ENCODE data around the gene PTTG1IP2. TPM values are rescaled to one million over a fixed set of nuclear protein-coding genes. Genes with fewer than 3 reads are reported as not detected.

PTTG1IP2 gene
- total and polyA plus RNA-seq, 2 experiments from 2014 or later: not detected

DNA sequence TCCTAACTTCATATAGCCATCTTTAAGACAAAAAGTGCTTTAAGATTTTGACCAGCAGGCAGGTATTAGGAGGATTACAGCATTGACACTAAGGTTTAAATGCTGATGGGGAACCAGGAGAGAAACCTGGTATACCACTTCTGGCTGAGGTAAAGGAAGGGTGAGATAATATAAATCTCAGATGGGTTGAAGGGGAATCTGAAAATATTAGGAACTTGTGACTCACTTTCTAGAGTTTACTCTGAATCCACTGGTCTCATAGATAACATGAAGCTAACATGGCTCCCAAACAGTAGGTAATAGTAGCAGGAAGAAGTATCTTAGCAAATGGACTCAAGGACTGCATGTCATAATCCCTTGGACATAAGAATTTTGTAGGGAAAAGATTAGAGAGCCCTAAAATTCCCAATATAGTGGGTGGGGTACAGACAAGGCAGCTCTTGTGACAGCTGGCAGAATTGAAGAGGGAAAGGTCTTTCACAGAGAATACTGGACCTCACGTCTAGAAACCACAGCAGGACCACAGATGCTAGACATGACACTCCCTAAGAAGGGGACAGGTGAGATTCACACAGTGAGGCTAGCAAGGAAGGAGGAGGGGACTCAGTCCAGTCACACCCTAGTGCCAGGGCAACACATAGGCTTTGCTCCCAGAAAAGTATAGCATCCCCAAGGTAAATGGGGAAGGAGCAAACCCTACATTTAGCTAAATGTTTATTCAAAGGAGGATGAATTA, 3.5 kb downstream of the PTTG1IP2 start:
- Histone ChIP-seq H3K79me2 (replicated peaks; ENCODE audit: insufficient read depth) (no peaks in the 10 kb centered on the region), H3K4me3 (no peak overlapping the region), H3F3A (replicated peaks; ENCODE audit: low read depth) (no peaks in the 10 kb centered on the region), H3K4me2 (no peak overlapping the region), H3K27ac (ENCODE audit: low read depth) (no peak overlapping the region), H2AFZ (no peak overlapping the region), H3K4me1 (ENCODE audit: insufficient read depth) (no peaks in the 10 kb centered on the region), H3K27me3 (ENCODE audit: insufficient read depth) (no peaks in the 10 kb centered on the region), H3K36me3 (ENCODE audit: insufficient read depth) (no peaks in the 10 kb centered on the region), H3K9me2 (ENCODE audit: insufficient read depth) (peaks cover 6% of the 10 kb centered on the region; the same call in 1 of the 2 replicates), H4K20me1 (replicated peaks; ENCODE audit: insufficient read depth) (no peaks in the 10 kb centered on the region)
- Mint-ChIP-seq H3K4me1 (no peaks in the 10 kb centered on the region; the same call in 2 of the 3 replicates), H3K9me3 (no peaks in the 10 kb centered on the region), H3K27ac (no peak overlapping the region), H3K27me3 (ENCODE audit: insufficient read depth, low read depth, poor library complexity) (peaks cover 1% of the 10 kb centered on the region), H3K4me3 (no peak overlapping the region), H3K36me3 (ENCODE audit: low read depth) (no peaks in the 10 kb centered on the region)
- no peak for ATAC-seq
- DNase-seq (ENCODE audit: low spot score): no peak
- TF ChIP-seq ZNF331 (CRISPR knock-in tag; IDR thresholded peaks at IDR 0.05; ENCODE audit: low read depth): no peak
- no peak for TF ChIP-seq EZH2phosphoT487 (IDR thresholded peaks at IDR 0.05; ENCODE audit: unreplicated experiment)
- TF ChIP-seq, protein P1, sequence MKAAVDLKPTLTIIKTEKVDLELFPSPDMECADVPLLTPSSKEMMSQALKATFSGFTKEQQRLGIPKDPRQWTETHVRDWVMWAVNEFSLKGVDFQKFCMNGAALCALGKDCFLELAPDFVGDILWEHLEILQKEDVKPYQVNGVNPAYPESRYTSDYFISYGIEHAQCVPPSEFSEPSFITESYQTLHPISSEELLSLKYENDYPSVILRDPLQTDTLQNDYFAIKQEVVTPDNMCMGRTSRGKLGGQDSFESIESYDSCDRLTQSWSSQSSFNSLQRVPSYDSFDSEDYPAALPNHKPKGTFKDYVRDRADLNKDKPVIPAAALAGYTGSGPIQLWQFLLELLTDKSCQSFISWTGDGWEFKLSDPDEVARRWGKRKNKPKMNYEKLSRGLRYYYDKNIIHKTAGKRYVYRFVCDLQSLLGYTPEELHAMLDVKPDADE (IDR thresholded peaks at IDR 0.05): no peak
- TF ChIP-seq, protein P2, sequence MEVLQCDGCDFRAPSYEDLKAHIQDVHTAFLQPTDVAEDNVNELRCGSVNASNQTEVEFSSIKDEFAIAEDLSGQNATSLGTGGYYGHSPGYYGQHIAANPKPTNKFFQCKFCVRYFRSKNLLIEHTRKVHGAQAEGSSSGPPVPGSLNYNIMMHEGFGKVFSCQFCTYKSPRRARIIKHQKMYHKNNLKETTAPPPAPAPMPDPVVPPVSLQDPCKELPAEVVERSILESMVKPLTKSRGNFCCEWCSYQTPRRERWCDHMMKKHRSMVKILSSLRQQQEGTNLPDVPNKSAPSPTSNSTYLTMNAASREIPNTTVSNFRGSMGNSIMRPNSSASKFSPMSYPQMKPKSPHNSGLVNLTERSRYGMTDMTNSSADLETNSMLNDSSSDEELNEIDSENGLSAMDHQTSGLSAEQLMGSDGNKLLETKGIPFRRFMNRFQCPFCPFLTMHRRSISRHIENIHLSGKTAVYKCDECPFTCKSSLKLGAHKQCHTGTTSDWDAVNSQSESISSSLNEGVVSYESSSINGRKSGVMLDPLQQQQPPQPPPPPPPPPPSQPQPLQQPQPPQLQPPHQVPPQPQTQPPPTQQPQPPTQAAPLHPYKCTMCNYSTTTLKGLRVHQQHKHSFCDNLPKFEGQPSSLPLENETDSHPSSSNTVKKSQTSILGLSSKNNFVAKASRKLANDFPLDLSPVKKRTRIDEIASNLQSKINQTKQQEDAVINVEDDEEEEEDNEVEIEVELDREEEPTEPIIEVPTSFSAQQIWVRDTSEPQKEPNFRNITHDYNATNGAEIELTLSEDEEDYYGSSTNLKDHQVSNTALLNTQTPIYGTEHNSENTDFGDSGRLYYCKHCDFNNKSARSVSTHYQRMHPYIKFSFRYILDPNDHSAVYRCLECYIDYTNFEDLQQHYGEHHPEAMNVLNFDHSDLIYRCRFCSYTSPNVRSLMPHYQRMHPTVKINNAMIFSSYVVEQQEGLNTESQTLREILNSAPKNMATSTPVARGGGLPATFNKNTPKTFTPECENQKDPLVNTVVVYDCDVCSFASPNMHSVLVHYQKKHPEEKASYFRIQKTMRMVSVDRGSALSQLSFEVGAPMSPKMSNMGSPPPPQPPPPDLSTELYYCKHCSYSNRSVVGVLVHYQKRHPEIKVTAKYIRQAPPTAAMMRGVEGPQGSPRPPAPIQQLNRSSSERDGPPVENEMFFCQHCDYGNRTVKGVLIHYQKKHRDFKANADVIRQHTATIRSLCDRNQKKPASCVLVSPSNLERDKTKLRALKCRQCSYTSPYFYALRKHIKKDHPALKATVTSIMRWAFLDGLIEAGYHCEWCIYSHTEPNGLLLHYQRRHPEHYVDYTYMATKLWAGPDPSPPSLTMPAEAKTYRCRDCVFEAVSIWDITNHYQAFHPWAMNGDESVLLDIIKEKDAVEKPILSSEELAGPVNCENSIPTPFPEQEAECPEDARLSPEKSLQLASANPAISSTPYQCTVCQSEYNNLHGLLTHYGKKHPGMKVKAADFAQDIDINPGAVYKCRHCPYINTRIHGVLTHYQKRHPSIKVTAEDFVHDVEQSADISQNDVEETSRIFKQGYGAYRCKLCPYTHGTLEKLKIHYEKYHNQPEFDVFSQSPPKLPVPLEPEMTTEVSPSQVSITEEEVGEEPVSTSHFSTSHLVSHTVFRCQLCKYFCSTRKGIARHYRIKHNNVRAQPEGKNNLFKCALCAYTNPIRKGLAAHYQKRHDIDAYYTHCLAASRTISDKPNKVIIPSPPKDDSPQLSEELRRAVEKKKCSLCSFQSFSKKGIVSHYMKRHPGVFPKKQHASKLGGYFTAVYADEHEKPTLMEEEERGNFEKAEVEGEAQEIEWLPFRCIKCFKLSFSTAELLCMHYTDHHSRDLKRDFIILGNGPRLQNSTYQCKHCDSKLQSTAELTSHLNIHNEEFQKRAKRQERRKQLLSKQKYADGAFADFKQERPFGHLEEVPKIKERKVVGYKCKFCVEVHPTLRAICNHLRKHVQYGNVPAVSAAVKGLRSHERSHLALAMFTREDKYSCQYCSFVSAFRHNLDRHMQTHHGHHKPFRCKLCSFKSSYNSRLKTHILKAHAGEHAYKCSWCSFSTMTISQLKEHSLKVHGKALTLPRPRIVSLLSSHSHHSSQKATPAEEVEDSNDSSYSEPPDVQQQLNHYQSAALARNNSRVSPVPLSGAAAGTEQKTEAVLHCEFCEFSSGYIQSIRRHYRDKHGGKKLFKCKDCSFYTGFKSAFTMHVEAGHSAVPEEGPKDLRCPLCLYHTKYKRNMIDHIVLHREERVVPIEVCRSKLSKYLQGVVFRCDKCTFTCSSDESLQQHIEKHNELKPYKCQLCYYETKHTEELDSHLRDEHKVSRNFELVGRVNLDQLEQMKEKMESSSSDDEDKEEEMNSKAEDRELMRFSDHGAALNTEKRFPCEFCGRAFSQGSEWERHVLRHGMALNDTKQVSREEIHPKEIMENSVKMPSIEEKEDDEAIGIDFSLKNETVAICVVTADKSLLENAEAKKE (CRISPR knock-in tag; IDR thresholded peaks at IDR 0.05): no peak
- TF ChIP-seq EZH2 (IDR thresholded peaks at IDR 0.05; ENCODE audit: low read depth, unreplicated experiment): no peak
- no peak for TF ChIP-seq ZNF114 (CRISPR knock-in tag; IDR thresholded peaks at IDR 0.05)
- TF ChIP-seq CREB1 (CRISPR knock-in tag; IDR thresholded peaks at IDR 0.05; ENCODE audit: low read depth): no peak
- TF ChIP-seq, protein P3, sequence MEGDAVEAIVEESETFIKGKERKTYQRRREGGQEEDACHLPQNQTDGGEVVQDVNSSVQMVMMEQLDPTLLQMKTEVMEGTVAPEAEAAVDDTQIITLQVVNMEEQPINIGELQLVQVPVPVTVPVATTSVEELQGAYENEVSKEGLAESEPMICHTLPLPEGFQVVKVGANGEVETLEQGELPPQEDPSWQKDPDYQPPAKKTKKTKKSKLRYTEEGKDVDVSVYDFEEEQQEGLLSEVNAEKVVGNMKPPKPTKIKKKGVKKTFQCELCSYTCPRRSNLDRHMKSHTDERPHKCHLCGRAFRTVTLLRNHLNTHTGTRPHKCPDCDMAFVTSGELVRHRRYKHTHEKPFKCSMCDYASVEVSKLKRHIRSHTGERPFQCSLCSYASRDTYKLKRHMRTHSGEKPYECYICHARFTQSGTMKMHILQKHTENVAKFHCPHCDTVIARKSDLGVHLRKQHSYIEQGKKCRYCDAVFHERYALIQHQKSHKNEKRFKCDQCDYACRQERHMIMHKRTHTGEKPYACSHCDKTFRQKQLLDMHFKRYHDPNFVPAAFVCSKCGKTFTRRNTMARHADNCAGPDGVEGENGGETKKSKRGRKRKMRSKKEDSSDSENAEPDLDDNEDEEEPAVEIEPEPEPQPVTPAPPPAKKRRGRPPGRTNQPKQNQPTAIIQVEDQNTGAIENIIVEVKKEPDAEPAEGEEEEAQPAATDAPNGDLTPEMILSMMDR (conservative IDR thresholded peaks at IDR 0.05; ENCODE audit: low read depth in 2 of 2): no peak
- TF ChIP-seq JUNB (IDR thresholded peaks at IDR 0.05; ENCODE audit: unreplicated experiment): no peak
- no peak for TF ChIP-seq NANOG (IDR thresholded peaks at IDR 0.05; ENCODE audit: borderline replicate concordance)
- no peak for TF ChIP-seq STAT1 (IDR thresholded peaks at IDR 0.05; ENCODE audit: unreplicated experiment)
- TF ChIP-seq, protein P4, sequence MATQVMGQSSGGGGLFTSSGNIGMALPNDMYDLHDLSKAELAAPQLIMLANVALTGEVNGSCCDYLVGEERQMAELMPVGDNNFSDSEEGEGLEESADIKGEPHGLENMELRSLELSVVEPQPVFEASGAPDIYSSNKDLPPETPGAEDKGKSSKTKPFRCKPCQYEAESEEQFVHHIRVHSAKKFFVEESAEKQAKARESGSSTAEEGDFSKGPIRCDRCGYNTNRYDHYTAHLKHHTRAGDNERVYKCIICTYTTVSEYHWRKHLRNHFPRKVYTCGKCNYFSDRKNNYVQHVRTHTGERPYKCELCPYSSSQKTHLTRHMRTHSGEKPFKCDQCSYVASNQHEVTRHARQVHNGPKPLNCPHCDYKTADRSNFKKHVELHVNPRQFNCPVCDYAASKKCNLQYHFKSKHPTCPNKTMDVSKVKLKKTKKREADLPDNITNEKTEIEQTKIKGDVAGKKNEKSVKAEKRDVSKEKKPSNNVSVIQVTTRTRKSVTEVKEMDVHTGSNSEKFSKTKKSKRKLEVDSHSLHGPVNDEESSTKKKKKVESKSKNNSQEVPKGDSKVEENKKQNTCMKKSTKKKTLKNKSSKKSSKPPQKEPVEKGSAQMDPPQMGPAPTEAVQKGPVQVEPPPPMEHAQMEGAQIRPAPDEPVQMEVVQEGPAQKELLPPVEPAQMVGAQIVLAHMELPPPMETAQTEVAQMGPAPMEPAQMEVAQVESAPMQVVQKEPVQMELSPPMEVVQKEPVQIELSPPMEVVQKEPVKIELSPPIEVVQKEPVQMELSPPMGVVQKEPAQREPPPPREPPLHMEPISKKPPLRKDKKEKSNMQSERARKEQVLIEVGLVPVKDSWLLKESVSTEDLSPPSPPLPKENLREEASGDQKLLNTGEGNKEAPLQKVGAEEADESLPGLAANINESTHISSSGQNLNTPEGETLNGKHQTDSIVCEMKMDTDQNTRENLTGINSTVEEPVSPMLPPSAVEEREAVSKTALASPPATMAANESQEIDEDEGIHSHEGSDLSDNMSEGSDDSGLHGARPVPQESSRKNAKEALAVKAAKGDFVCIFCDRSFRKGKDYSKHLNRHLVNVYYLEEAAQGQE (IDR thresholded peaks at IDR 0.05; ENCODE audit: unreplicated experiment): no peak
- no peak for TF ChIP-seq POLR2AphosphoS5 (IDR thresholded peaks at IDR 0.05; ENCODE audit: low read depth)

Data from GM23338 (cell line).